GM13977 (cell line): ENCODE results near the gene RASA3.

Experiments used
- DNase-seq: peaks from one replicate; pipeline ENCODE4 v3.0.0; 2012; ENCODE audit warnings: low spot score
- in situ Hi-C: fragments of 300-500 bp; cut with MboI; formaldehyde crosslinking; loops from one replicate; pipeline ENCODE4 v1.12.0; 2022; ENCODE audit warnings: low sequenced_read_pairs, low pct_unique_long_range_greater_than_20kb, mixed read lengths, inconsistent platforms; ENCODE audit not compliant: unreplicated experiment
- TF ChIP-seq, protein P1 (sequence below): IDR thresholded peaks from 2 replicates; pipeline ENCODE4 v1.5.1; 2012; ENCODE audit warnings: mild to moderate bottlenecking, control low read depth; ENCODE audit not compliant: insufficient read depth; ENCODE audit errors: extremely low read depth, missing control alignments

RASA3 gene

DNA sequence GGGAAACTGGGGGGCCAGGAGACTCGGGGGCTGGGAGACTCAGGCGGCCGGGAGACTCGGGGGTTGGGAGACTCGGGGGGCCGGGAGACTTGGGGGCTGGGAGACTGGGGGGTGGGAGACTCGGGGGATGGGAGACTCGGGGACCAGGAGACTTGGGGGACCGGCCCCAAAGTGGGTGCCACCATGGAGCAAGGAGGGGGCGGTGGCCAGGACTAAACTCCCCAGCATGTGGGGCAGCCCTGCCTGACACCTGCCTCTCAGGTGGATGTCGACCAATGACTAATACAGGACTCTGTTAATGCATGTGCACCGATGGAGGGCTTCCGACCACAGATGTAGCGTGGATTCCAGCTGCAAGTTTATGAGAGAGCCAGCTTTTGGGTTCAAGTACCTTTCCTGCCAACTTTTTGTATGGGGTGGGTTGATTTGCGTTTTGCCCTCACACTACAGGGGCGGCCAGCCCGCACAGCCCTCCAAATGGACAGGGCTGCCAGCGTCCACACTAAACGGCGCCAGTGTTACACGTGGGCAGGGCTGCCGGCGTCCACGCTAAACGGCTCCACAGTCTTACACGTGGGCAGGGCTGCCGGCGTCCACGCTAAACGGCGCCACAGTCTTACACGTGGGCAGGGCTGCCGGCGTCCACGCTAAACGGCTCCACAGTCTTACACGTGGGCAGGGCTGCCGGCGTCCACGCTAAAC, 62.2 kb downstream of the RASA3 start:
- in situ Hi-C loops: no loop called here
- DNase-seq: no peak
- TF ChIP-seq, protein P1, sequence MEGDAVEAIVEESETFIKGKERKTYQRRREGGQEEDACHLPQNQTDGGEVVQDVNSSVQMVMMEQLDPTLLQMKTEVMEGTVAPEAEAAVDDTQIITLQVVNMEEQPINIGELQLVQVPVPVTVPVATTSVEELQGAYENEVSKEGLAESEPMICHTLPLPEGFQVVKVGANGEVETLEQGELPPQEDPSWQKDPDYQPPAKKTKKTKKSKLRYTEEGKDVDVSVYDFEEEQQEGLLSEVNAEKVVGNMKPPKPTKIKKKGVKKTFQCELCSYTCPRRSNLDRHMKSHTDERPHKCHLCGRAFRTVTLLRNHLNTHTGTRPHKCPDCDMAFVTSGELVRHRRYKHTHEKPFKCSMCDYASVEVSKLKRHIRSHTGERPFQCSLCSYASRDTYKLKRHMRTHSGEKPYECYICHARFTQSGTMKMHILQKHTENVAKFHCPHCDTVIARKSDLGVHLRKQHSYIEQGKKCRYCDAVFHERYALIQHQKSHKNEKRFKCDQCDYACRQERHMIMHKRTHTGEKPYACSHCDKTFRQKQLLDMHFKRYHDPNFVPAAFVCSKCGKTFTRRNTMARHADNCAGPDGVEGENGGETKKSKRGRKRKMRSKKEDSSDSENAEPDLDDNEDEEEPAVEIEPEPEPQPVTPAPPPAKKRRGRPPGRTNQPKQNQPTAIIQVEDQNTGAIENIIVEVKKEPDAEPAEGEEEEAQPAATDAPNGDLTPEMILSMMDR: no peak

DNA sequence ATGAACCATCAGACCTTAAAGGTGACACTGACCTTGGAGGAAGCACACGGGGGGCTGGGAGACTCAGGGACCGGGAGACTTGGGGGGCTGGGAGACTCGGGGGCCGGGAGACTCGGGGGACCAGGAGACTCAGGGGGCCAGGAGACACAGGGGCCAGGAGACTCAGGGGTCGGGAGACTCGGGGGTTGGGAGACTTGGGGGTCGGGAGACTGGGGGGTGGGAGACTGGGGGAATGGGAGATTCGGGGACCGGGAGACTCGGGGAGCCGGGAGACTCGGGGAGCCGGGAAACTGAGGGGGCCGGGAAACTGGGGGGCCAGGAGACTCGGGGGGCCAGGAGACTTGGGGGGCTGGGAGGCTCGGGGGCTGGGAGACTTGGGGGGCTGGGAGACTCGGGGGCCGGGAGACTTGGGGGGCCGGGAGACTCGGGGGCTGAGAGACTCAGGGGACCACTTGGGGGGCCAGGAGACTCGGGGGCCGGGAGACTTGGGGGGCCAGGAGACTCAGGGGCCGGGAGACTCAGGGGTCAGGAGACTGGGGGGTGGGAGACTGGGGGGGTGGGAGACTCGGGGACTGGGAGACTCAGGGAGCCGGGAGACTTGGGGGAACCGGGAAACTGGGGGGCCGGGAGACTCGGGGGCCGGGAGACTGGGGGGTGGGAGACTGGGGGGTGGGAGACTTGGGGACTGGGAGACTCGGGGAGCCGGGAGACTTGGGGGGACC, 62.9 kb downstream of the RASA3 start:
- in situ Hi-C loops: no loop called here
- TF ChIP-seq, protein P1: no peak

DNA sequence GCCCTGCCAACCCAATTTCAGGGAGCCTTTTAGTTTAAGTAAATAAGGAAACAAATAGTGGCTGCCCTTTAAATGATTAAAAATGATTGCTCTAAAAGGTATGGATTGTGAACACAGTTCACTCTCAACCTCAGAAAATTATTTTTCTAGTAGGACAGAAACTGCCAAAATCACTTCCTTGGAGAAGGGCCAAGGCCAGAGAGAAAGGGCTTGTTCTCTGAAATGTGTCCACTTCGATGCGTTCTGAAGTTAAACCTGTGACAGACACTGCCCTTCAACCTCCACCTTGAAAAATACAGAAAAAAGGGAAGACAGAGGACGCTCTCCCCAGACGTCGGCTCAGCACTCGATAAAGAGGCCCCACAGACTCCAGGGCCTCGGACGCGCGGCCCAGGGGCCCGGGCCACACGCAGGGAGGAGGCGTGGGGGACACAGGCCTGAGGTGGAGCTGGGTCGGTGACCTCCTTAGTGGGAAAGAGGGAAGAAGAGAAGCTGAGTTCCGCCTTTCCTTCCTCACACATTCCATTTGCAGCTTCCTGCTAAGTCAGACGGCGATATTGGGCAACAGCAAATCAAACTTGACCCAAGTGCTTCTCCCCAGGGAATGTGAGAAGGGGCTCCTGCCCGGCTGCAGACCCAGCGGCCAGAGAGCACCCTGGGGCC, 63.6 kb downstream of the RASA3 start:
- DNase-seq: no peak
- TF ChIP-seq, protein P1: no peak
- in situ Hi-C loops: no loop called here

More for the DNA sequence above, 62.9 kb downstream of the RASA3 start:
- no peak for DNase-seq

DNA sequence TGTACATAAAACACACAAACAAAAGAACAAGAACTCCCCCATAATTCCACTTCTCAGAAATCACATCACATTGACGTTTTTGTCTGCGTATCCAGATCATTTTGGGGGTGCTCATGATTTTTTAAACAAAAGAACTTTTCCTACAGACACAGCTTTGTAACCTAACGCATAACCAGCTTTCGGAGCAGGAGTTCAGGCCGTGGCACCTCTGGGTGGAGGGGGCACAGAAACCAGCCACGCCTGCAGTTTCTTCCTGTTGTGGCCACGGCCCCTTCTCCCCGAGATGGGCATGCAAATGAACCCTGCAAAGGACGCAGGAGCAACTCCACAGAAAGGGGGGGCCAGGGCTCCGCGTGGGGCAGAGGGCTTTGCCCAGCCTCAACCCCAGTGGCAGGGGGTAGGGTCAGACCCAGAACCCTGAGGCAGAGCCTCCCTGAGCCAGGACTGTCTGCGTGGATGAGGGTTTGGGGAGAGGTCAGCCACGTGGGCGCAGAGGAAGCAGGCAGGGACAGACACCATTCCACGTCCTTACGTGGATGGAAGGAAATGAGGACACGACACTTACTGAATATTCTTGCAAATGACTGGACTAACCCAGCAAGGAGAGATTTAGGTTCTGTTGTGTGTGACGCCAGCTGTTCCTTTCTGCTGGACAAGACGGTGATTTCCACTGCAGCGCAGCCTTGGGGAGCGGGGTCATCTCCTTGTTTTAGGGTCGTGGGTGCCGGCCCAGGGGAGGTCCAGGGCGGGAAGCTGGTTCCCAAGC, 64.4 kb downstream of the RASA3 start:
- in situ Hi-C loops: no loop called here
- TF ChIP-seq, protein P1: no peak
- DNase-seq: no peak

DNA sequence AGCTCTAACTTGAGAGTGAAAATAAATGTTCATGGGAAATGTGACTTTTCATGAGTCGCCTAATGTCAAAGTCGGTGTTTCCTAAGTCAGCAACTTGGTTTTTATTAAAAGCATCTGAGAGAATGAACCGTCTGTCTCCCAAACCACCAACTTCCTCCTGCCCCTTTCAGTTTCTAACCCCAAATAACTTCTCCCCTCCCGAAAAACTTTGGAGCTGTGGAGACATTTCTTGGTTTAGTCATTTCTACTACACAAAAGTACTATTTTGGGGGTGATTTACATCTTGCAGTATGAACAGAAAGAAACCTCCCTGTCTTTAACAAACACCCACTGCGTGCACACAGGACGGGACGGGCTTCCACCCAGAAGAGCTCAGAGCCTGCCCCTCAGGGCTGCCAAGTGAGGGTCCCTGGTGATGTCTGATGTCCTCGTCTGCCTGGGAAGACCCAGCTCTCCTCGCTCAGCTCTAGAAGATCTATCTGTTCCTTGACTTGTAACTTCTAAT, 65.0 kb downstream of the RASA3 start:
- in situ Hi-C loops: no loop called here
- TF ChIP-seq, protein P1: no peak
- DNase-seq: peak; percentile 76

DNA sequence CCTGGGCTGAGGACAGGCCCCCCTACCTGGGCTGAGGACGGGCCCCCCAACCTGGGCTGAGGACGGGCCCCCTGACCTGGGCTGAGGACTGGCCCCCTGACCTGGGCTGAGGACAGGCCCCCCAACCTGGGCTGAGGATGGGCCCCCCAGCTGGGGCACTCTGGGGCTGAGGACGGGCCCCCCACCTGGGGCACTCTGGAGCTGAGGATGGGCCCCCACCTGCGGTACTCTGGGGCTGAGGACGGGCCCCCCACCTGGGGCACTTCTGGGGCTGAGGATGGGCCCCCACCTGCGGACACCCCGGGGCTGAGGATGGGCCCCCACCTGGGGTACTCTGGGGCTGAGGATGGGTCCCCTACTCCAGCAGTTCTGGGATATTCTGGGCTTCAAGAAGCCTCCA, 65.5 kb downstream of the RASA3 start:
- in situ Hi-C loops: no loop called here
- TF ChIP-seq, protein P1: no peak
- DNase-seq: no peak
